ACHN (cell line): ENCODE data around the gene RRP15.

Experiments used
- DNase-seq: peaks from one replicate; pipeline ENCODE4 v3.0.0-alpha.2; 2015
- in situ Hi-C: cut with HindIII; loops from 2 replicates; pipeline ENCODE4 v1.10.0; 2017; ENCODE audit warnings: low sequenced_read_pairs, low pct_ligation_motif_present, low pct_unique_long_range_greater_than_20kb

The RRP15 gene

GRCh38 chr1:218284917-218285635 lies at the start of gene RRP15:
Gene RRP15, plus strand, starts transcription at chr1:218285293. Its CDS starts 24 bp downstream, at chr1:218285317.
- in situ Hi-C loops: no loop called here
- DNase-seq: peak; percentile 95

GRCh38 chr1:218242171-218242570 lies 42.9 kb upstream of the RRP15 start:
- no peak for DNase-seq
- in situ Hi-C loops: no loop called here

GRCh38 chr1:218247339-218247738 lies 37.8 kb upstream of the RRP15 start:
- in situ Hi-C loops: no loop called here
- DNase-seq: no peak

GRCh38 chr1:218249338-218250140 lies 35.6 kb upstream of the RRP15 start:
- DNase-seq: no peak
- in situ Hi-C loops: no loop called here

GRCh38 chr1:218250492-218250891 lies 34.6 kb upstream of the RRP15 start:
- DNase-seq: no peak
- in situ Hi-C loops: no loop called here

- no peak for DNase-seq
- in situ Hi-C loops: no loop called here
Observed at GRCh38 chr1:218254296-218254946, 30.7 kb upstream of the RRP15 start.

- in situ Hi-C loops: no loop called here
- DNase-seq: no peak
Observed at GRCh38 chr1:218255090-218255489, 30.0 kb upstream of the RRP15 start.

- in situ Hi-C loops: no loop called here
- no peak for DNase-seq
Observed at GRCh38 chr1:218257371-218257770, 27.7 kb upstream of the RRP15 start.

GRCh38 chr1:218257971-218258370 lies 27.1 kb upstream of the RRP15 start:
- in situ Hi-C loops: no loop called here
- no peak for DNase-seq

- in situ Hi-C loops: no loop called here
- no peak for DNase-seq
Observed at GRCh38 chr1:218259339-218259738, 25.8 kb upstream of the RRP15 start.

- DNase-seq: peak; percentile 48
- in situ Hi-C loops: no loop called here
Observed at GRCh38 chr1:218259800-218260199, 25.3 kb upstream of the RRP15 start.

GRCh38 chr1:218262259-218262658 lies 22.8 kb upstream of the RRP15 start:
- DNase-seq: no peak
- in situ Hi-C loops: no loop called here

- DNase-seq: no peak
- in situ Hi-C loops: no loop called here
Observed at GRCh38 chr1:218266356-218266755, 18.7 kb upstream of the RRP15 start.

GRCh38 chr1:218272366-218272765 lies 12.7 kb upstream of the RRP15 start:
- no peak for DNase-seq
- in situ Hi-C loops: no loop called here

- in situ Hi-C loops: no loop called here
- DNase-seq: no peak
Observed at GRCh38 chr1:218273762-218274479, 11.2 kb upstream of the RRP15 start.

- in situ Hi-C loops: no loop called here
- no peak for DNase-seq
Observed at GRCh38 chr1:218274511-218274910, 10.6 kb upstream of the RRP15 start.

- in situ Hi-C loops: no loop called here
- no peak for DNase-seq
Observed at GRCh38 chr1:218275823-218276222, 9.3 kb upstream of the RRP15 start.

GRCh38 chr1:218281285-218281684 lies 3.8 kb upstream of the RRP15 start:
- in situ Hi-C loops: no loop called here
- peak; percentile 20 for DNase-seq

- DNase-seq: no peak
- in situ Hi-C loops: no loop called here
Observed at GRCh38 chr1:218284377-218284916, 646 bp upstream of the RRP15 start.
